DND-41 (cell line): Measurements from ENCODE around the gene ACAP2.

Experiments
- ATAC-seq: fragments of 200-7000 bp; cut with Tn5 transposase; 3 replicates; pipeline ENCODE4 v1.9.1; 2021; ENCODE audit warnings: low read depth; ENCODE audit not compliant: insufficient read depth
- DNase-seq: peaks from one replicate; pipeline ENCODE4 v3.0.0-alpha.2; 2020
- H2AFZ ChIP-seq: 2 replicates; pipeline ENCODE4 v1.6.0; 2012; ENCODE audit warnings: low read depth, low read length
- H3K27ac ChIP-seq: 2 replicates; pipeline ENCODE4 v1.5.1; 2012; ENCODE audit warnings: low read length, inconsistent platforms
- H3K27me3 ChIP-seq: fragments of 200-600 bp; sonication (generic); 2 replicates; pipeline ENCODE4 v1.6.0; 2012; ENCODE audit warnings: low read length, mild to moderate bottlenecking, inconsistent platforms; ENCODE audit not compliant: insufficient read depth, poor library complexity
- H3K36me3 ChIP-seq: 2 replicates; pipeline ENCODE4 v1.5.1; 2012; ENCODE audit warnings: low read length, inconsistent platforms; ENCODE audit not compliant: insufficient read depth
- H3K4me1 ChIP-seq: 2 replicates; pipeline ENCODE4 v1.5.1; 2012; ENCODE audit warnings: mild to moderate bottlenecking, low read length; ENCODE audit not compliant: insufficient read depth
- H3K4me2 ChIP-seq: 2 replicates; pipeline ENCODE4 v1.6.0; 2012; ENCODE audit warnings: mild to moderate bottlenecking, moderate library complexity, low read length, inconsistent platforms; ENCODE audit not compliant: insufficient read depth
- H3K4me3 ChIP-seq, 2 experiments: fragments of 200-600 bp in 1 of 2; shearing (Covaris generic) in 1 of 2; 2 replicates each; pipeline ENCODE4 v1.5.1; 2012 to 2016; ENCODE audit warnings: inconsistent platforms in 2 of 2, low read length in 2 of 2, mild to moderate bottlenecking in 2 of 2, low read depth in 1 of 2, moderate library complexity in 1 of 2
- H3K79me2 ChIP-seq: 2 replicates; pipeline ENCODE4 v1.6.0; 2012; ENCODE audit warnings: low read length, inconsistent platforms; ENCODE audit not compliant: insufficient read depth
- H3K9ac ChIP-seq: 2 replicates; pipeline ENCODE4 v1.6.0; 2012; ENCODE audit warnings: low read depth, mild to moderate bottlenecking, inconsistent platforms, low read length, moderate library complexity
- H3K9me3 ChIP-seq: 2 replicates; pipeline ENCODE4 v1.5.1; 2012; ENCODE audit warnings: low read length, moderate library complexity, mild to moderate bottlenecking, inconsistent platforms; ENCODE audit not compliant: insufficient read depth, severe bottlenecking
- H4K20me1 ChIP-seq: 2 replicates; pipeline ENCODE4 v1.6.0; 2012; ENCODE audit warnings: low read length; ENCODE audit not compliant: insufficient read depth
- CTCF ChIP-seq: IDR thresholded peaks from 2 replicates; pipeline ENCODE4 v1.5.1; 2012; ENCODE audit warnings: borderline replicate concordance, low read length, moderate library complexity, mild to moderate bottlenecking; ENCODE audit not compliant: poor library complexity, severe bottlenecking; ENCODE audit errors: extremely low read depth
- EZH2 ChIP-seq: IDR thresholded peaks from 3 replicates; pipeline ENCODE4 v1.6.1; 2012; ENCODE audit warnings: borderline replicate concordance, low read depth, mild to moderate bottlenecking, moderate library complexity, low read length, inconsistent platforms; ENCODE audit not compliant: severe bottlenecking

The ACAP2 gene

DNA sequence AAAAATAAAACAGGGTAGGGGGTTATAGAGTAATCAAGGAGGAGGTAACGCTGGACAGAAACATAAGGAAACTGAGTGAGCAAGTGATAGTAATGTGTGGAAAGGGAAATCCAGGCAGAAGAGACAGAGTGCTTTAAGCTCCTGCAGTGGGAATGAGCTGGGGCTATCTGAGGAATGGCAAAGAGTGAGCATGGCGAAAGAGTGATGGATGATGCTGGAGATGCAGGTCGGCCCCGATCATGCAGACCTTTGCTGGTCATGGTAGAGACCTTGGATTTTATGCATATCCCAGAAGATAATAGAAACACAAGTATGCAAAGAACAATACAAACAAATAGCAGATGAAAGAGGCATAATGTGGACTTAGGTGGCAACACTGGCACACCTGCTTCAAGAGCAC is 26.0 kb upstream of the ACAP2 start:
- Histone ChIP-seq H3K4me1 (no peaks in the 10 kb centered on the region), H3K27ac (no peak overlapping the region), H4K20me1 (no peaks in the 10 kb centered on the region), H3K9ac (no peak overlapping the region), H3K36me3 (no peaks in the 10 kb centered on the region), H3K9me3 (peaks cover 5% of the 10 kb centered on the region), H3K27me3 (no peaks in the 10 kb centered on the region), H3K79me2 (no peaks in the 10 kb centered on the region), H3K4me2 (no peak overlapping the region), H3K4me3 (no peak overlapping the region), H2AFZ (no peak overlapping the region)
- TF ChIP-seq CTCF (no peak), EZH2 (no peak)
- no peak for ATAC-seq
- DNase-seq: no peak

DNA sequence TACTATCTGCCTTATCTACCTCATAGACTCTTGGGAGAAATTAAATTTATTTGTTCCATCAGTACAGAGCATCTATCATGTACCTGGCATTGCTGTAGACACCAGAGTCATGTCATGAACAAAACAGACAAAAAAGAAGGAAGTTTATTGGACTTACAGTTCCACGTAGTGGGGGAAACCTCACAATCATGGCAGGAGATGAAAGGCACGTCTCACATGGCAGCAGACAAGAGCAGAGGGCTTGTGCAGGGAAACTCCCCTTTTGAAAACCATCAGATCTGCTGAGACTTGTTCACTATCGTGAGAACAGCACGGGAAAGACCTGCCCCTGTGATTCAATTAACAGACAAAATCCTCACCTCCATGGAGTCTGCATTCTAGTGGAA is 25.6 kb upstream of the ACAP2 start:
- Histone ChIP-seq H3K79me2 (no peaks in the 10 kb centered on the region), H3K4me1 (no peaks in the 10 kb centered on the region), H3K4me3 (no peak overlapping the region), H3K4me2 (no peak overlapping the region), H2AFZ (no peak overlapping the region), H3K27me3 (no peaks in the 10 kb centered on the region), H3K36me3 (no peaks in the 10 kb centered on the region), H3K9ac (no peak overlapping the region), H3K9me3 (peaks cover 5% of the 10 kb centered on the region), H3K27ac (no peak overlapping the region), H4K20me1 (no peaks in the 10 kb centered on the region)
- DNase-seq (no peak), ATAC-seq (no peak)
- TF ChIP-seq CTCF (no peak), EZH2 (no peak)

- Histone ChIP-seq H3K79me2 (no peaks in the 10 kb centered on the region), H3K4me1 (no peaks in the 10 kb centered on the region), H3K4me3 (no peak overlapping the region), H3K27me3 (no peaks in the 10 kb centered on the region), H3K36me3 (no peaks in the 10 kb centered on the region), H4K20me1 (no peaks in the 10 kb centered on the region), H3K9ac (no peak overlapping the region), H3K27ac (no peak overlapping the region), H3K9me3 (peaks cover 5% of the 10 kb centered on the region), H3K4me2 (no peak overlapping the region), H2AFZ (no peak overlapping the region)
- TF ChIP-seq EZH2 (no peak), CTCF (no peak)
- DNase-seq: no peak
- no peak for ATAC-seq
These were observed 25.0 kb upstream of the ACAP2 start for GRCh38 chr3:195467641-195468390.
